GM13976 (cell line): Measurements from ENCODE around the gene KDM5C.

Source experiments
- DNase-seq: peaks from one replicate; pipeline ENCODE4 v3.0.0; 2012; ENCODE audit warnings: low spot score
- CTCF ChIP-seq: IDR thresholded peaks from 2 replicates; pipeline ENCODE4 v1.5.1; 2012; ENCODE audit warnings: borderline replicate concordance, mild to moderate bottlenecking; ENCODE audit not compliant: insufficient read depth; ENCODE audit errors: extremely low read depth, missing control alignments, control extremely low read depth
- in situ Hi-C: fragments of 300-500 bp; cut with MboI; formaldehyde crosslinking; loops from one replicate; pipeline ENCODE4 v1.12.0; 2022; ENCODE audit warnings: low sequenced_read_pairs, mixed read lengths, inconsistent platforms; ENCODE audit not compliant: unreplicated experiment

KDM5C gene

GRCh38 chrX:53233536-53233935 lies 8.5 kb upstream of the KDM5C start:
- DNase-seq: no peak

GRCh38 chrX:53230116-53230515 lies 5.1 kb upstream of the KDM5C start:
- in situ Hi-C loops: no loop called here
- DNase-seq: no peak
- TF ChIP-seq CTCF: no peak

More at GRCh38 chrX:53233536-53233935, 8.5 kb upstream of the KDM5C start:
- no peak for TF ChIP-seq CTCF
- in situ Hi-C loops: no loop called here

GRCh38 chrX:53227224-53227765 lies 2.3 kb upstream of the KDM5C start:
- no peak for TF ChIP-seq CTCF
- in situ Hi-C loops: no loop called here
- DNase-seq: no peak

- DNase-seq: no peak
- in situ Hi-C loops: no loop called here
- no peak for TF ChIP-seq CTCF
Measured at GRCh38 chrX:53223955-53224859, 800 bp downstream of the KDM5C start.

- TF ChIP-seq CTCF: no peak
- in situ Hi-C loops: no loop called here
- DNase-seq: no peak
Measured at GRCh38 chrX:53223068-53223693, 1.8 kb downstream of the KDM5C start.

GRCh38 chrX:53211391-53211978 lies 13.5 kb downstream of the KDM5C start:
- in situ Hi-C loops: no loop called here
- no peak for TF ChIP-seq CTCF
- no peak for DNase-seq
